ENCODE measurements around the gene ZNF782. TPM values are rescaled to one million over a fixed set of nuclear protein-coding genes. Genes with fewer than 3 reads are reported as not detected.
A peak's percentile ranks its signal among the peaks of the same experiment; 100 is the strongest.

The ZNF782 gene
- total RNA-seq, 1 donor from 2014 or later, result 10.0 TPM

DNA sequence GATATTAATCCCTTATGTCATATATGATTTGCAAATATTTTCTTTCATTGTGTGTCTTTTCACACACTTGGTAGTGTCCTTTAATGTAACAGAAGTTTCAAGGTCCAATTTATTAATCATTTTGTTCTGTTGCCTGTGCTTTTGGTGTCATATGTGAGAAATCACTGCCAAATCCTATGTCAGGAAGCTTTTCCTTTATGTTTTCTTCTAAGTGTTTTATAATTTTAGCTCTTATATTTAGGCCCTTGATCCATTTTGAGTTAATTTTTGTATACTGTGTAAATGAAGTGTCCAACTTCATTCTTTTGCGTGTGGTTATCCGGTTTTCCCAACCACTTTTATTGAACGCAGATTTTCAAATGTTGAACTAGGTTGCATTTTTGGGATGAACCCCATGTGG lies 70.3 kb downstream of the ZNF782 start:
- Mint-ChIP-seq H3K36me3 (ENCODE audit: insufficient read depth) (peaks cover 13% of the 10 kb centered on the region), H3K9me3 (ENCODE audit: low read depth) (peaks cover 12% of the 10 kb centered on the region), H3K27me3 (no peaks in the 10 kb centered on the region), H3K4me1 (ENCODE audit: low read depth) (no peaks in the 10 kb centered on the region), H3K4me3 (ENCODE audit: low read depth) (no peak overlapping the region), H3K27ac (no peak overlapping the region)
- TF ChIP-seq, protein P1, sequence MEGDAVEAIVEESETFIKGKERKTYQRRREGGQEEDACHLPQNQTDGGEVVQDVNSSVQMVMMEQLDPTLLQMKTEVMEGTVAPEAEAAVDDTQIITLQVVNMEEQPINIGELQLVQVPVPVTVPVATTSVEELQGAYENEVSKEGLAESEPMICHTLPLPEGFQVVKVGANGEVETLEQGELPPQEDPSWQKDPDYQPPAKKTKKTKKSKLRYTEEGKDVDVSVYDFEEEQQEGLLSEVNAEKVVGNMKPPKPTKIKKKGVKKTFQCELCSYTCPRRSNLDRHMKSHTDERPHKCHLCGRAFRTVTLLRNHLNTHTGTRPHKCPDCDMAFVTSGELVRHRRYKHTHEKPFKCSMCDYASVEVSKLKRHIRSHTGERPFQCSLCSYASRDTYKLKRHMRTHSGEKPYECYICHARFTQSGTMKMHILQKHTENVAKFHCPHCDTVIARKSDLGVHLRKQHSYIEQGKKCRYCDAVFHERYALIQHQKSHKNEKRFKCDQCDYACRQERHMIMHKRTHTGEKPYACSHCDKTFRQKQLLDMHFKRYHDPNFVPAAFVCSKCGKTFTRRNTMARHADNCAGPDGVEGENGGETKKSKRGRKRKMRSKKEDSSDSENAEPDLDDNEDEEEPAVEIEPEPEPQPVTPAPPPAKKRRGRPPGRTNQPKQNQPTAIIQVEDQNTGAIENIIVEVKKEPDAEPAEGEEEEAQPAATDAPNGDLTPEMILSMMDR (IDR thresholded peaks at IDR 0.05; ENCODE audit: unreplicated experiment), result no peak
- no peak for DNase-seq (ENCODE audit: low spot score, unreplicated experiment)

DNA sequence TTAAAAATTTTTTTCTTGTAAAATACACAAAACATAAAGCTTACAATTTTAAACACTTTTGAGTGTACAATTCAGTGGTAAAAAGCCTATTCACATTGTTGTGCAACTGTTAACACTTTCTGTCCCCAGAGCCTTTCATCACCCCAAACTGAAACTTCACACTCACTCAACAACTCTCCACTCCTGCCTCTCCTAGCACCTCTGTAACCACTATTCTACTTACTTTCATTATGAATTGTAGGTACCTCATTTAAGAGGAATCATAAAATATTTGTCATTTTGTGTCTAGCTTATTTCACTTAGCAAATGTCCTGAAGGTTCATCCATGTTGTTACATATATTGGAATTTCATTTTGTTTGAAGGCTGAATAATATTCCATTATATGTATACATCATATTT lies 72.1 kb downstream of the ZNF782 start:
- no peak for DNase-seq (ENCODE audit: low spot score, unreplicated experiment)
- Mint-ChIP-seq H3K27ac (no peak overlapping the region), H3K4me3 (ENCODE audit: low read depth) (no peak overlapping the region), H3K27me3 (no peaks in the 10 kb centered on the region), H3K36me3 (ENCODE audit: insufficient read depth) (peaks cover 2% of the 10 kb centered on the region), H3K9me3 (ENCODE audit: low read depth) (peaks cover 4% of the 10 kb centered on the region), H3K4me1 (ENCODE audit: low read depth) (peaks cover 4% of the 10 kb centered on the region)
- TF ChIP-seq, protein P1 (IDR thresholded peaks at IDR 0.05; ENCODE audit: unreplicated experiment), result no peak

DNA sequence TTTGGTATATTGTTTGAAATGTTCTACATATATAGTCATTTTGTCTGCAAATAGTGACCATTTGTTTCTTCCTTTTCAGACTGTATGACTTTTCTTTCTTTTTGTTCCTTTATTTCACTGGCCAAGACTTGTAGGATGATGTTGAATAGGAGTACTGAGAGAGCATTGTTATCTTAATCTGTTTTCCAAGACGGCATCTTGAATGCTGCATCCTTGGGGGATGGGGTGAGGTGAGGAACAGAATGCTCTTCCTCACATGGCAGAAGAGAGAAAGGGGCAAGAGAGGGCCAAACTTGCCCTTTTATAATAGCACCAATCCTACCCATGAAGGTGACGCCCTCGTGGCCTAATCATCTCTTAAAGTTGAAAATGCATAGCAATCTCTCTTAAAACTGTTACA lies 72.8 kb downstream of the ZNF782 start:
- H3K27ac Mint-ChIP-seq, result no peak overlapping the region

DNA sequence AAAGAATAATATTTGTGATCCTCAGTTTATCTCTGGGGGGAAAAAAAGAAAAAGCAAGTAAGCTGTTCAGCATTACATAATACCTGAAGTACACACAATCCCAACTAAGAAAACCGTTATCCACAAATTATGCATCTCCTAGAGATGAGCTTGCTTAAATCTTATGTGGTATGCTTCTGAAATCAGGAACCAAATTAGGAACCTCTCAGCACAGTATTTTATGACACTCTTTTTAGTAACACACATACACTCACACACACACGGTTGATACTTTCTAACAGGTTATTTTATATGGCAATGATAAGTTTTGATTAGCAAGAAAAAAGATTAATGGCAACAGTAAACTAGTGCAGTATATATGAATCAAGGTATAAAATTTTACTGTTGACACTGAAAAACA lies 75.2 kb downstream of the ZNF782 start:
- Mint-ChIP-seq H3K27me3 (no peaks in the 10 kb centered on the region), H3K9me3 (ENCODE audit: low read depth) (peaks cover 1% of the 10 kb centered on the region), H3K36me3 (ENCODE audit: insufficient read depth) (peaks cover 7% of the 10 kb centered on the region), H3K27ac (no peak overlapping the region), H3K4me1 (ENCODE audit: low read depth) (peaks cover 10% of the 10 kb centered on the region), H3K4me3 (ENCODE audit: low read depth) (peak overlapping the region; percentile 90)
- TF ChIP-seq, protein P1 (IDR thresholded peaks at IDR 0.05; ENCODE audit: unreplicated experiment), result no peak
- DNase-seq (ENCODE audit: low spot score, unreplicated experiment), result no peak

More for the DNA sequence above, 72.8 kb downstream of the ZNF782 start:
- peaks cover 4% of the 10 kb centered on the region for H3K9me3 Mint-ChIP-seq (ENCODE audit: low read depth)
- TF ChIP-seq, protein P1 (IDR thresholded peaks at IDR 0.05; ENCODE audit: unreplicated experiment), result no peak
- H3K4me3 Mint-ChIP-seq (ENCODE audit: low read depth), result no peak overlapping the region
- DNase-seq (ENCODE audit: low spot score, unreplicated experiment), result no peak
- H3K4me1 Mint-ChIP-seq (ENCODE audit: low read depth), result peaks cover 10% of the 10 kb centered on the region
- no peaks in the 10 kb centered on the region for H3K36me3 Mint-ChIP-seq (ENCODE audit: insufficient read depth)
- no peaks in the 10 kb centered on the region for H3K27me3 Mint-ChIP-seq

DNA sequence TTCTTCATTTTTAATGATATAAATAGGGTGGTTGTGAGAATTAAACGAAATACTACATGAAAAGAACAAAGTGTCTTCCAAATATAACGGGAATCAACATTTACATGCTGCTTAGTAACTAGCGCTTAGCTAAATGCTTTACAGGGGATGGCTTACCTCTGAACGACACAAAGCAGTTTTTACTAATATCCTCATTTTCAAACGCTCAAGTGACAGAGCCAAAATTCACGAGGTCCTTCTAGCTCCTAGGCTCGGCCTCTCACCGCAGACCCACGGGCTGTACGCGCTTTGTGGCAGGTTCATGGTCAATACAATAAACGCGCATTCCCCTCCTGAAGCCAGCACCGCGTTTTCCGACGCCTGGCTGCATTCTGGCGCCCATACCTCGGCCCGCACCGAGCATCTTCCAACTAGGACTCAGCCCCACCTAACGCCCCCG lies 76.9 kb downstream of the ZNF782 start:
- Mint-ChIP-seq H3K4me3 (ENCODE audit: low read depth) (peak overlapping the region; percentile 90), H3K4me1 (ENCODE audit: low read depth) (peaks cover 10% of the 10 kb centered on the region), H3K36me3 (ENCODE audit: insufficient read depth) (peaks cover 20% of the 10 kb centered on the region), H3K27ac (peak overlapping the region; percentile 98), H3K27me3 (no peaks in the 10 kb centered on the region), H3K9me3 (ENCODE audit: low read depth) (peaks cover 7% of the 10 kb centered on the region)
- no peak for DNase-seq (ENCODE audit: low spot score, unreplicated experiment)
- TF ChIP-seq, protein P1 (IDR thresholded peaks at IDR 0.05; ENCODE audit: unreplicated experiment), result no peak

All from progenitor cell of endocrine pancreas (in vitro differentiated cells).